ENCODE results near the gene DLG2. TPM values are rescaled to one million over a fixed set of nuclear protein-coding genes. Genes with fewer than 3 reads are reported as not detected.
"Not testable (repeated sequence)": the region's sequence is repeated elsewhere in the genome, so short reads cannot be mapped to it uniquely, and the experiment has no call there.

The DLG2 gene
- total RNA-seq, 1 donor from 2014 or later: 1.8 TPM

- Histone ChIP-seq H3K9ac (ENCODE audit: low read length) (no peak overlapping the region), H3K27ac (ENCODE audit: low read depth, low read length) (no peak overlapping the region), H3K4me3 (ENCODE audit: insufficient read depth, low read depth, low read length) (no peak overlapping the region), H2AFZ (ENCODE audit: low read depth, low read length) (no peak overlapping the region), H3K9me3 (ENCODE audit: insufficient read depth, low read depth, low read length) (no peaks in the 10 kb centered on the region), H4K20me1 (ENCODE audit: insufficient read depth, low read length) (no peaks in the 10 kb centered on the region), H3K4me2 (ENCODE audit: low read length) (no peak overlapping the region), H3K27me3 (ENCODE audit: insufficient read depth, low read length) (no peaks in the 10 kb centered on the region), H3K36me3 (ENCODE audit: insufficient read depth, low read length) (no peaks in the 10 kb centered on the region), H3K4me1 (ENCODE audit: insufficient read depth, low read length) (no peaks in the 10 kb centered on the region), H3K79me2 (ENCODE audit: insufficient read depth, low read length) (no peaks in the 10 kb centered on the region)
- H3K27me3 Mint-ChIP-seq (ENCODE audit: low read depth, unreplicated experiment): no peaks in the 10 kb centered on the region
- no peak overlapping the region for H3K4me3 Mint-ChIP-seq (ENCODE audit: unreplicated experiment)
- FAIRE-seq: no peak
- TF ChIP-seq EZH2 (IDR thresholded peaks at IDR 0.05; ENCODE audit: insufficient read depth, low read length): no peak
- H3K27ac Mint-ChIP-seq (ENCODE audit: unreplicated experiment): no peak overlapping the region
- H3K36me3 Mint-ChIP-seq (ENCODE audit: low read depth, unreplicated experiment): no peaks in the 10 kb centered on the region
- peaks cover 3% of the 10 kb centered on the region for H3K4me1 Mint-ChIP-seq (ENCODE audit: low read depth, unreplicated experiment)
- DNase-seq (ENCODE audit: low read depth): no peak
- H3K9me3 Mint-ChIP-seq (ENCODE audit: unreplicated experiment): no peaks in the 10 kb centered on the region
Observed at GRCh38 chr11:84847842-84848241, 779.3 kb downstream of the DLG2 start.

- not testable (repeated sequence) for H3K36me3 ChIP-seq (ENCODE audit: insufficient read depth, low read length); H3K4me3 Mint-ChIP-seq (ENCODE audit: unreplicated experiment); H3K4me3 ChIP-seq (ENCODE audit: insufficient read depth, low read depth, low read length); H3K9me3 Mint-ChIP-seq (ENCODE audit: unreplicated experiment); H3K4me1 ChIP-seq (ENCODE audit: insufficient read depth, low read length); H3K79me2 ChIP-seq (ENCODE audit: insufficient read depth, low read length); H3K27ac ChIP-seq (ENCODE audit: low read depth, low read length); H3K36me3 Mint-ChIP-seq (ENCODE audit: low read depth, unreplicated experiment); H3K9ac ChIP-seq (ENCODE audit: low read length); H3K4me2 ChIP-seq (ENCODE audit: low read length); H3K27me3 ChIP-seq (ENCODE audit: insufficient read depth, low read length); H4K20me1 ChIP-seq (ENCODE audit: insufficient read depth, low read length); H3K27ac Mint-ChIP-seq (ENCODE audit: unreplicated experiment); H2AFZ ChIP-seq (ENCODE audit: low read depth, low read length); FAIRE-seq; DNase-seq (ENCODE audit: low read depth); H3K9me3 ChIP-seq (ENCODE audit: insufficient read depth, low read depth, low read length); H3K4me1 Mint-ChIP-seq (ENCODE audit: low read depth, unreplicated experiment); H3K27me3 Mint-ChIP-seq (ENCODE audit: low read depth, unreplicated experiment)
Observed at GRCh38 chr11:84840201-84840600, 786.9 kb downstream of the DLG2 start.

GRCh38 chr11:84837402-84838069 is 789.6 kb downstream of the DLG2 start:
- H3K9me3 Mint-ChIP-seq (ENCODE audit: unreplicated experiment): no peaks in the 10 kb centered on the region
- no peaks in the 10 kb centered on the region for H3K36me3 ChIP-seq (ENCODE audit: insufficient read depth, low read length)

More at GRCh38 chr11:84837402-84838069, 789.6 kb downstream of the DLG2 start:
- Histone ChIP-seq H3K4me3 (ENCODE audit: insufficient read depth, low read depth, low read length) (no peak overlapping the region), H3K79me2 (ENCODE audit: insufficient read depth, low read length) (no peaks in the 10 kb centered on the region), H4K20me1 (ENCODE audit: insufficient read depth, low read length) (no peaks in the 10 kb centered on the region), H3K27ac (ENCODE audit: low read depth, low read length) (no peak overlapping the region), H3K9me3 (ENCODE audit: insufficient read depth, low read depth, low read length) (no peaks in the 10 kb centered on the region), H3K9ac (ENCODE audit: low read length) (no peak overlapping the region), H3K4me2 (ENCODE audit: low read length) (no peak overlapping the region), H3K27me3 (ENCODE audit: insufficient read depth, low read length) (no peaks in the 10 kb centered on the region), H3K4me1 (ENCODE audit: insufficient read depth, low read length) (no peaks in the 10 kb centered on the region), H2AFZ (ENCODE audit: low read depth, low read length) (no peak overlapping the region)
- no peak overlapping the region for H3K4me3 Mint-ChIP-seq (ENCODE audit: unreplicated experiment)
- no peaks in the 10 kb centered on the region for H3K4me1 Mint-ChIP-seq (ENCODE audit: low read depth, unreplicated experiment)
- TF ChIP-seq EZH2 (IDR thresholded peaks at IDR 0.05; ENCODE audit: insufficient read depth, low read length): no peak
- TF ChIP-seq CTCF (IDR thresholded peaks at IDR 0.05; ENCODE audit: insufficient read depth, low read depth, low read length): no peak
- H3K36me3 Mint-ChIP-seq (ENCODE audit: low read depth, unreplicated experiment): no peaks in the 10 kb centered on the region
- no peaks in the 10 kb centered on the region for H3K27me3 Mint-ChIP-seq (ENCODE audit: low read depth, unreplicated experiment)
- no peak overlapping the region for H3K27ac Mint-ChIP-seq (ENCODE audit: unreplicated experiment)
- DNase-seq (ENCODE audit: low read depth) (no peak), FAIRE-seq (no peak)
